Measurements from ENCODE around the gene BCAS3.

Gene BCAS3

DNA sequence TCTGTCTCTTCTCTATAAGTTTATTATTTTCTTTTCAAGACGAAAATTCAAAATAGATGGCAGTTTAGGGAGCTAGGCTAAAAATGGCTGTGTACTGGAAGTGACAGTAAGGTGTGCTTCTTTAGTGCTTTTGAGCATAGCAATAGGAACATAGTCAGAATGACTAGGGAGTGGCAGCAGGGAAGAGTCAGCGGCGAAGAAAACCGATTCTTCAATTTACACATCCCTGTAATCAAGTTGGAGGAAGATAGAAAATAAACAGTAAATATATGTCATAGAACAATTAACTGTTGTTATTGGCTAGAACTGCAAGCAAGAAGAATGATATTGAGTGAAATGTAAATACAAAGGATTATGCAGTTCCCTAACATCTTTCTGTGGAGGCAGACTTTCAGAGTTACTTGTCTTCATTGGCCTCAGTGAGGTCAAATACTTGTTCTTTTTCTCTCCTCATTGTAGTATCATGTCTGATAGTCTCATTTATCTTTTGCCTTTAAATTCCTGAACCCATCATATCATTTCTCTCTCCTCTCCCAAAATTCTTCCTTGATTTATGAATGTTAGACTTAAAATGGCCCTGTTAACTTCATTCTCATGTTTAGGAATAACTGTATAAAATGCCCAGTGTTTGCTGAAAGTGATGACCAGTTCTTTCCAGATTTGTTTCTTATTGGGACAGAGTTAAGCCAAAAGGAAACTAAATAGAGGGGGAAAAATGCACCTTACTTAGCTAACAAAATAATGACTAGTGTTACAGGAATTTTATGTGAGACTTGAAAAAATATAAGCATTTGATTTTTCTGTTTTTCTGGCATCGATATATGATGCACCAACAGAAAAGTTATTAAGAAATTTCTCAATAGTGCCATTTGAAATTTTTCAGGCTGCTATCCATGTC, 211.4 kb downstream of the BCAS3 start:
- Histone ChIP-seq H3K36me3 (no peaks in the 10 kb centered on the region), H3K4me1 (no peaks in the 10 kb centered on the region), H3K9me3 (no peaks in the 10 kb centered on the region), H3K27me3 (no peaks in the 10 kb centered on the region), H3K4me3 (ENCODE audit: low read depth, low read length) (no peak overlapping the region)
- no peak for DNase-seq
- no peak for TF ChIP-seq CTCF (IDR thresholded peaks at IDR 0.05; ENCODE audit: low read depth, low read length)

DNA sequence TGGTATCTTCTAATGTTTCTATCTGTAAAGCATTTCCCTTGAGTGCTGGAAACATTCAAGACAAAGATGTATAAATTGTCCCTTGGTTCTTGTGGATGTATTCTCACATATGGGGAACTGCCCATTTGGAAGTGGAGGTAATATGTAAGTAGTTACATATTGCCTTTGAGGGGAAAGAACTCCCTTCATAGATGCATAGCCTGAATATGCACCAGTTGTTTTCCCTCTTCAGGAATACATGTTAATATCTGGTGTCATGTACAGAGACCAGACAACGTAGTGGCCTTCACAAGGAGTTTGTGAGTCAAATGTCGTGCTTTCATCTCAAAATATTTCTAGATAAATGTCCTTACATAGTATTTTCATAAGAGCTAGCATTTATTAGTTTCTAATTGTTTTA, 213.5 kb downstream of the BCAS3 start:
- Histone ChIP-seq H3K27me3 (no peaks in the 10 kb centered on the region), H3K4me3 (ENCODE audit: low read depth, low read length) (no peak overlapping the region), H3K4me1 (no peaks in the 10 kb centered on the region), H3K36me3 (no peaks in the 10 kb centered on the region), H3K9me3 (no peaks in the 10 kb centered on the region)
- no peak for DNase-seq
- TF ChIP-seq CTCF (IDR thresholded peaks at IDR 0.05; ENCODE audit: low read depth, low read length), result no peak

DNA sequence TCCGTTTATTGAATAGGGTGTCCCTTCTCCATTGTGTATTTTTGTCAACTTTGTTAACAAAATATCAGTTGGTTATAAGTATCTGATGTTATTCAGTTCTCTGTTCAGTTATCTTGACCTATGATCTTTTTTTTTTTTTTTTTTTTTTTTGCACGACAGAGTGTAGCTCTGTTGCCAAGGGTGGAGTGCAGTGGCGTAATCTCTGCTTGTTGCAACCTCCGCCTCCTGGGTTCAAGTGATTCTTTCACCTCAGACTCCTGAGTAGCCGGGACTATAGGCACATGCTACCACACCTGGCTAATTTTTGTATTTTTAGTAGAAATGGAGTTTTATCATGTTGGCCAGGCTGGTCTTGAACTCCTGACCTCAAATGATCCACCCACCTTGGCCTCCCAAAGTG, 215.8 kb downstream of the BCAS3 start:
- DNase-seq, result no peak
- Histone ChIP-seq H3K27me3 (no peaks in the 10 kb centered on the region), H3K4me1 (no peaks in the 10 kb centered on the region), H3K36me3 (no peaks in the 10 kb centered on the region), H3K4me3 (ENCODE audit: low read depth, low read length) (no peak overlapping the region), H3K9me3 (no peaks in the 10 kb centered on the region)
- no peak for TF ChIP-seq CTCF (IDR thresholded peaks at IDR 0.05; ENCODE audit: low read depth, low read length)

GRCh38 chr17:60896996-60897395, 219.3 kb downstream of the BCAS3 start:
- no peak for DNase-seq
- H3K4me3 ChIP-seq (ENCODE audit: low read depth, low read length), result no peak overlapping the region
- no peak for TF ChIP-seq CTCF (IDR thresholded peaks at IDR 0.05; ENCODE audit: low read depth, low read length)

DNA sequence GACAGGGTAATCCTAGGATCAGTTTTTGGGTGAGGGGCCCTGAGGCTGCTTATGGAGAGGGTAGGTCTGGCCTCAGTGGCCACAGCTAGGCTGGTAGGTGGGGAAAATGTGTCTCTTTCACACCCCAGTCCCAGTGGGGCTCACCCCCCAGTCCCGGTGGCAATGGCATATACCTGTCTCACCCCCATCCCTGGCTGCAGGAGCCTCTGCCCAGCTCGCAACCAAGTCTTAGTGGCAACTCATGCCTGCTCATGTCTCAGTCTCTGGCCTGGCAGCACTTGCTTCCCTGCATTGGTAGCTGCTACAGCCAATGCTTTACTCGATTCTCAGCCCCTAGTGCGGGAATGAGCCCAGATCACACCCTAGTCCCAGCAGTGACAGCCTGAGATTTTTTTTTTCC, 221.5 kb downstream of the BCAS3 start:
- Histone ChIP-seq H3K36me3 (no peaks in the 10 kb centered on the region), H3K4me3 (ENCODE audit: low read depth, low read length) (no peak overlapping the region), H3K9me3 (no peaks in the 10 kb centered on the region), H3K4me1 (no peaks in the 10 kb centered on the region), H3K27me3 (no peaks in the 10 kb centered on the region)
- TF ChIP-seq CTCF (IDR thresholded peaks at IDR 0.05; ENCODE audit: low read depth, low read length), result no peak
- no peak for DNase-seq

More at GRCh38 chr17:60896996-60897395, 219.3 kb downstream of the BCAS3 start:
- H3K9me3 ChIP-seq, result no peaks in the 10 kb centered on the region
- no peaks in the 10 kb centered on the region for H3K4me1 ChIP-seq
- no peaks in the 10 kb centered on the region for H3K27me3 ChIP-seq
- H3K36me3 ChIP-seq, result no peaks in the 10 kb centered on the region

- H3K36me3 ChIP-seq, result no peaks in the 10 kb centered on the region
- no peaks in the 10 kb centered on the region for H3K9me3 ChIP-seq
- H3K27me3 ChIP-seq, result no peaks in the 10 kb centered on the region
- no peak for TF ChIP-seq CTCF (IDR thresholded peaks at IDR 0.05; ENCODE audit: low read depth, low read length)
- no peak for DNase-seq
- no peaks in the 10 kb centered on the region for H3K4me1 ChIP-seq
- no peak overlapping the region for H3K4me3 ChIP-seq (ENCODE audit: low read depth, low read length)
Observed at GRCh38 chr17:60900688-60901087, 223.0 kb downstream of the BCAS3 start.
